Measurements from ENCODE around the gene NACC2.

The NACC2 gene

GRCh38 chr9:136007934-136008692 is 87.0 kb downstream of the NACC2 start:
- no peak for TF ChIP-seq CTCF (IDR thresholded peaks at IDR 0.05; ENCODE audit: extremely low read depth, insufficient read depth, missing control alignments)
- in situ Hi-C loops (cut with MboI; ENCODE audit: low pct_unique_long_range_greater_than_20kb, low sequenced_read_pairs, unreplicated experiment), result no loop called here
- DNase-seq (ENCODE audit: low spot score), result no peak

GRCh38 chr9:136007276-136007933 is 87.7 kb downstream of the NACC2 start:
- in situ Hi-C loops (cut with MboI; ENCODE audit: low pct_unique_long_range_greater_than_20kb, low sequenced_read_pairs, unreplicated experiment), result no loop called here
- TF ChIP-seq CTCF (IDR thresholded peaks at IDR 0.05; ENCODE audit: extremely low read depth, insufficient read depth, missing control alignments), result no peak
- no peak for DNase-seq (ENCODE audit: low spot score)

- DNase-seq (ENCODE audit: low spot score), result no peak
- no peak for TF ChIP-seq CTCF (IDR thresholded peaks at IDR 0.05; ENCODE audit: extremely low read depth, insufficient read depth, missing control alignments)
- in situ Hi-C loops (cut with MboI; ENCODE audit: low pct_unique_long_range_greater_than_20kb, low sequenced_read_pairs, unreplicated experiment), result no loop called here
Observed at GRCh38 chr9:136006169-136006568, 88.9 kb downstream of the NACC2 start.

GRCh38 chr9:136004712-136005111 is 90.4 kb downstream of the NACC2 start:
- TF ChIP-seq CTCF (IDR thresholded peaks at IDR 0.05; ENCODE audit: extremely low read depth, insufficient read depth, missing control alignments), result no peak
- no peak for DNase-seq (ENCODE audit: low spot score)
- in situ Hi-C loops (cut with MboI; ENCODE audit: low pct_unique_long_range_greater_than_20kb, low sequenced_read_pairs, unreplicated experiment), result no loop called here

GRCh38 chr9:136004219-136004618 is 90.9 kb downstream of the NACC2 start:
- TF ChIP-seq CTCF (IDR thresholded peaks at IDR 0.05; ENCODE audit: extremely low read depth, insufficient read depth, missing control alignments), result no peak
- DNase-seq (ENCODE audit: low spot score), result no peak
- in situ Hi-C loops (cut with MboI; ENCODE audit: low pct_unique_long_range_greater_than_20kb, low sequenced_read_pairs, unreplicated experiment), result no loop called here

GRCh38 chr9:136003411-136004218 is 91.5 kb downstream of the NACC2 start:
- no peak for TF ChIP-seq CTCF (IDR thresholded peaks at IDR 0.05; ENCODE audit: extremely low read depth, insufficient read depth, missing control alignments)
- in situ Hi-C loops (cut with MboI; ENCODE audit: low pct_unique_long_range_greater_than_20kb, low sequenced_read_pairs, unreplicated experiment), result no loop called here
- no peak for DNase-seq (ENCODE audit: low spot score)

All from GM13977 (cell line).